ENCODE results near the gene JPT1. TPM values are rescaled to one million over a fixed set of nuclear protein-coding genes. Genes with fewer than 3 reads are reported as not detected.
A peak's percentile ranks its signal among the peaks of the same experiment; 100 is the strongest.
"Not testable (repeated sequence)": the region's sequence is repeated elsewhere in the genome, so short reads cannot be mapped to it uniquely, and the experiment has no call there.

Gene JPT1
- total and polyA plus RNA-seq, 5 donors from 2014 or later = 70.9 to 231 (median 162) TPM

GRCh38 chr17:75132018-75133000 lies 22.0 kb downstream of the JPT1 start:
- H3K9me3 Mint-ChIP-seq; ATAC-seq (ENCODE audit: low read depth in 2 of 2); H3K27me3 ChIP-seq (ENCODE audit: control insufficient read depth, insufficient read depth, low read length); H3K27me3 Mint-ChIP-seq; H3K9me3 ChIP-seq (ENCODE audit: control insufficient read depth in 2 of 2, low read length in 2 of 2); H3K36me3 ChIP-seq (ENCODE audit: control insufficient read depth, insufficient read depth, low read length); DNase-seq: not testable (repeated sequence)
- Mint-ChIP-seq H3K4me1 (peaks cover 10 to 18% (median 11%) of the 10 kb centered on the region in 4 donors), H3K4me3 (peak overlapping the region; percentile 88 to 93 (median 90)), H3K36me3 (peaks cover 12% of the 10 kb centered on the region), H3K27ac (peak overlapping the region; percentile 51 to 84 (median 69))
- peak overlapping the region; percentile 24 for H3K4me3 ChIP-seq (ENCODE audit: low read depth, low read length)
- peaks cover 15% of the 10 kb centered on the region for H3K4me1 ChIP-seq (ENCODE audit: control insufficient read depth, insufficient read depth, low read length, poor library complexity, severe bottlenecking)
- peak overlapping the region; percentile 80 for H3K27ac ChIP-seq (ENCODE audit: insufficient read depth, low read length, poor library complexity, severe bottlenecking)

GRCh38 chr17:75131278-75132017 lies 22.9 kb downstream of the JPT1 start, which contains the start of gene NT5C:
Gene NT5C, minus strand, starts transcription at chr17:75131742. Its CDS starts 35 bp downstream, at chr17:75131707.
- H3K4me1 ChIP-seq (ENCODE audit: control insufficient read depth, insufficient read depth, low read length, poor library complexity, severe bottlenecking) = peaks cover 16% of the 10 kb centered on the region
- H3K27me3 ChIP-seq (ENCODE audit: control insufficient read depth, insufficient read depth, low read length) = no peaks in the 10 kb centered on the region
- peak; percentile 52 to 81 (median 60) for DNase-seq
- no peaks in the 10 kb centered on the region for H3K27me3 Mint-ChIP-seq
- peak within 1 kb of the TSS; percentile 80 for H3K27ac ChIP-seq (ENCODE audit: insufficient read depth, low read length, poor library complexity, severe bottlenecking)
- peaks cover 12% of the 10 kb centered on the region for H3K36me3 Mint-ChIP-seq
- peak within 1 kb of the TSS; percentile 91 to 94 (median 94) for H3K4me3 Mint-ChIP-seq
- no peaks in the 10 kb centered on the region for H3K9me3 ChIP-seq (ENCODE audit: control insufficient read depth in 2 of 2, low read length in 2 of 2)
- H3K36me3 ChIP-seq (ENCODE audit: control insufficient read depth, insufficient read depth, low read length) = peaks cover 8% of the 10 kb centered on the region
- peak within 1 kb of the TSS; percentile 59 for H3K4me3 ChIP-seq (ENCODE audit: low read depth, low read length)
- H3K9me3 Mint-ChIP-seq = no peaks in the 10 kb centered on the region
- peaks cover 11 to 20% (median 11%) of the 10 kb centered on the region in 4 donors for H3K4me1 Mint-ChIP-seq
- H3K27ac Mint-ChIP-seq = peak within 1 kb of the TSS; percentile 75 to 93 (median 90)
- ATAC-seq (ENCODE audit: low read depth in 2 of 2) = peak; percentile 68 to 76

- Mint-ChIP-seq H3K4me3 (peak overlapping the region; percentile 91 to 94 (median 94)), H3K27me3 (no peaks in the 10 kb centered on the region), H3K27ac (peak overlapping the region; percentile 75 to 93 (median 90)), H3K4me1 (peaks cover 14 to 25% (median 17%) of the 10 kb centered on the region in 4 donors), H3K9me3 (no peaks in the 10 kb centered on the region), H3K36me3 (peaks cover 12% of the 10 kb centered on the region)
- H3K27me3 ChIP-seq (ENCODE audit: control insufficient read depth, insufficient read depth, low read length) = no peaks in the 10 kb centered on the region
- H3K4me3 ChIP-seq (ENCODE audit: low read depth, low read length) = peak overlapping the region; percentile 59
- peak overlapping the region; percentile 80 for H3K27ac ChIP-seq (ENCODE audit: insufficient read depth, low read length, poor library complexity, severe bottlenecking)
- DNase-seq = peak in 2 of 3 donors; percentile 34 to 68
- ATAC-seq (ENCODE audit: low read depth in 2 of 2) = peak; percentile 37 to 41
- peaks cover 5% of the 10 kb centered on the region for H3K36me3 ChIP-seq (ENCODE audit: control insufficient read depth, insufficient read depth, low read length)
- H3K4me1 ChIP-seq (ENCODE audit: control insufficient read depth, insufficient read depth, low read length, poor library complexity, severe bottlenecking) = peaks cover 23% of the 10 kb centered on the region
- no peaks in the 10 kb centered on the region for H3K9me3 ChIP-seq (ENCODE audit: control insufficient read depth in 2 of 2, low read length in 2 of 2)
Measured at GRCh38 chr17:75130632-75131277, 23.6 kb downstream of the JPT1 start.

- H3K27ac ChIP-seq (ENCODE audit: insufficient read depth, low read length, poor library complexity, severe bottlenecking) = peak overlapping the region; percentile 80
- H3K36me3 ChIP-seq (ENCODE audit: control insufficient read depth, insufficient read depth, low read length) = peaks cover 2% of the 10 kb centered on the region
- no peak for DNase-seq
- Mint-ChIP-seq H3K27me3 (no peaks in the 10 kb centered on the region), H3K4me3 (peak overlapping the region; percentile 91 to 94 (median 94)), H3K27ac (peak overlapping the region in 2 of 3 donors; percentile 75 to 93), H3K4me1 (peaks cover 14 to 31% (median 20%) of the 10 kb centered on the region in 4 donors), H3K9me3 (no peaks in the 10 kb centered on the region), H3K36me3 (peaks cover 10% of the 10 kb centered on the region)
- peak overlapping the region; percentile 59 for H3K4me3 ChIP-seq (ENCODE audit: low read depth, low read length)
- H3K27me3 ChIP-seq (ENCODE audit: control insufficient read depth, insufficient read depth, low read length) = no peaks in the 10 kb centered on the region
- H3K4me1 ChIP-seq (ENCODE audit: control insufficient read depth, insufficient read depth, low read length, poor library complexity, severe bottlenecking) = peaks cover 29% of the 10 kb centered on the region
- ATAC-seq (ENCODE audit: low read depth in 2 of 2) = no peak
- no peaks in the 10 kb centered on the region for H3K9me3 ChIP-seq (ENCODE audit: control insufficient read depth in 2 of 2, low read length in 2 of 2)
Measured at GRCh38 chr17:75130059-75130631, 24.2 kb downstream of the JPT1 start.

GRCh38 chr17:75129576-75129975 lies 24.7 kb downstream of the JPT1 start:
- H3K4me3 ChIP-seq (ENCODE audit: low read depth, low read length) = no peak overlapping the region
- Mint-ChIP-seq H3K4me1 (peaks cover 11 to 36% (median 24%) of the 10 kb centered on the region in 4 donors), H3K4me3 (peak overlapping the region; percentile 73 to 91 (median 76)), H3K27ac (no peak overlapping the region), H3K27me3 (no peaks in the 10 kb centered on the region), H3K36me3 (peaks cover 8% of the 10 kb centered on the region), H3K9me3 (no peaks in the 10 kb centered on the region)
- DNase-seq (no peak), ATAC-seq (ENCODE audit: low read depth in 2 of 2) (no peak)
- no peak overlapping the region for H3K27ac ChIP-seq (ENCODE audit: insufficient read depth, low read length, poor library complexity, severe bottlenecking)
- peaks cover 35% of the 10 kb centered on the region for H3K4me1 ChIP-seq (ENCODE audit: control insufficient read depth, insufficient read depth, low read length, poor library complexity, severe bottlenecking)
- no peaks in the 10 kb centered on the region for H3K36me3 ChIP-seq (ENCODE audit: control insufficient read depth, insufficient read depth, low read length)
- no peaks in the 10 kb centered on the region for H3K9me3 ChIP-seq (ENCODE audit: control insufficient read depth in 2 of 2, low read length in 2 of 2)
- no peaks in the 10 kb centered on the region for H3K27me3 ChIP-seq (ENCODE audit: control insufficient read depth, insufficient read depth, low read length)

GRCh38 chr17:75128694-75129505 lies 25.4 kb downstream of the JPT1 start:
- Histone ChIP-seq H3K27ac (ENCODE audit: insufficient read depth, low read length, poor library complexity, severe bottlenecking) (no peak overlapping the region), H3K36me3 (ENCODE audit: control insufficient read depth, insufficient read depth, low read length) (no peaks in the 10 kb centered on the region), H3K4me1 (ENCODE audit: control insufficient read depth, insufficient read depth, low read length, poor library complexity, severe bottlenecking) (peaks cover 42% of the 10 kb centered on the region), H3K9me3 (ENCODE audit: control insufficient read depth in 2 of 2, low read length in 2 of 2) (no peaks in the 10 kb centered on the region), H3K4me3 (ENCODE audit: low read depth, low read length) (no peak overlapping the region), H3K27me3 (ENCODE audit: control insufficient read depth, insufficient read depth, low read length) (no peaks in the 10 kb centered on the region)
- peaks cover 11% of the 10 kb centered on the region for H3K36me3 Mint-ChIP-seq
- peaks cover 14 to 43% (median 31%) of the 10 kb centered on the region in 4 donors for H3K4me1 Mint-ChIP-seq
- no peaks in the 10 kb centered on the region for H3K9me3 Mint-ChIP-seq
- no peak for DNase-seq
- ATAC-seq (ENCODE audit: low read depth in 2 of 2) = no peak
- H3K27ac Mint-ChIP-seq = no peak overlapping the region
- H3K27me3 Mint-ChIP-seq = no peaks in the 10 kb centered on the region
- peak overlapping the region in 3 of 4 donors; percentile 75 to 91 (median 77) for H3K4me3 Mint-ChIP-seq

Data from CD4-positive, CD25-positive, alpha-beta regulatory T cell (primary cell).